GM21526 (cell line): ENCODE data around the gene COQ8A.

Source experiments
- ATAC-seq: cut with Tn5 transposase; IDR thresholded peaks from one replicate; pipeline ENCODE4 v1.9.1; 2021; ENCODE audit warnings: moderate library complexity; ENCODE audit not compliant: unreplicated experiment, low FRiP score

Gene COQ8A

GRCh38 chr1:226971765-226972164 is 31.7 kb downstream of the COQ8A start:
- no peak for ATAC-seq

- no peak for ATAC-seq
Measured at GRCh38 chr1:226972931-226973330, 32.8 kb downstream of the COQ8A start.

- no peak for ATAC-seq
Measured at GRCh38 chr1:226973371-226973897, 33.3 kb downstream of the COQ8A start.

- ATAC-seq = no peak
Measured at GRCh38 chr1:226973898-226974543, 33.9 kb downstream of the COQ8A start.

GRCh38 chr1:226974544-226975258 is 34.6 kb downstream of the COQ8A start:
- no peak for ATAC-seq

- no peak for ATAC-seq
Measured at GRCh38 chr1:226975259-226976250, 35.5 kb downstream of the COQ8A start.

- no peak for ATAC-seq
Measured at GRCh38 chr1:226976276-226976977, 36.3 kb downstream of the COQ8A start.

GRCh38 chr1:226976978-226977642 is 37.0 kb downstream of the COQ8A start:
- ATAC-seq = no peak

- ATAC-seq = no peak
Measured at GRCh38 chr1:226977643-226978431, 37.7 kb downstream of the COQ8A start.

- no peak for ATAC-seq
Measured at GRCh38 chr1:226978432-226979114, 38.5 kb downstream of the COQ8A start.

- no peak for ATAC-seq
Measured at GRCh38 chr1:226979115-226979516, 39.0 kb downstream of the COQ8A start.

GRCh38 chr1:226979517-226980121 is 39.5 kb downstream of the COQ8A start:
- ATAC-seq = no peak

GRCh38 chr1:226980122-226980560 is 40.0 kb downstream of the COQ8A start:
- no peak for ATAC-seq

GRCh38 chr1:226980565-226981385 is 40.7 kb downstream of the COQ8A start:
- no peak for ATAC-seq

- ATAC-seq = no peak
Measured at GRCh38 chr1:226981386-226981817, 41.3 kb downstream of the COQ8A start.

- ATAC-seq = no peak
Measured at GRCh38 chr1:226981838-226982237, 41.7 kb downstream of the COQ8A start.
